CD14-positive monocyte (primary cell): Measurements from ENCODE around the gene ASMTL. TPM values are rescaled to one million over a fixed set of nuclear protein-coding genes. Genes with fewer than 3 reads are reported as not detected.

Source experiments
- DNase-seq, 3 donors: peaks; one replicate each; pipeline ENCODE4 v3.0.0-alpha.2; 2011 to 2022
- H2AFZ ChIP-seq: 2 replicates; pipeline ENCODE4 v1.6.0; 2012; ENCODE audit warnings: mild to moderate bottlenecking, low read depth, low read length, inconsistent platforms; ENCODE audit not compliant: insufficient read depth, poor library complexity, severe bottlenecking
- H3K27ac ChIP-seq, 2 donors: 1 replicate in 1 of 2; 2 replicates in 1 of 2; pipeline ENCODE4 v1.5.1; 2012 to 2013; ENCODE audit warnings: low read length in 2 of 2, control low read depth in 1 of 2, inconsistent platforms in 1 of 2, low read depth in 1 of 2, mild to moderate bottlenecking in 1 of 2
- H3K27me3 ChIP-seq, 2 donors: one replicate each; pipeline versions ENCODE4 v1.6.0 to v1.6.1; 2011 to 2013; ENCODE audit warnings: low read length in 2 of 2; ENCODE audit not compliant: control insufficient read depth in 2 of 2, insufficient read depth in 2 of 2
- H3K36me3 ChIP-seq, 2 donors: replicated peaks in 1 of 2; 1 replicate in 1 of 2; 2 replicates in 1 of 2; pipeline versions ENCODE4 v1.5.1 to v1.6.1; 2012 to 2013; ENCODE audit warnings: low read length in 2 of 2, control low read depth in 1 of 2, inconsistent platforms in 1 of 2, mild to moderate bottlenecking in 1 of 2; ENCODE audit not compliant: insufficient read depth in 2 of 2, control insufficient read depth in 1 of 2
- H3K4me1 ChIP-seq, 2 donors: 1 replicate in 1 of 2; 2 replicates in 1 of 2; pipeline versions ENCODE4 v1.5.1 to v1.6.1; 2012 to 2013; ENCODE audit warnings: low read length in 2 of 2, control low read depth in 1 of 2, inconsistent platforms in 1 of 2, mild to moderate bottlenecking in 1 of 2, moderate library complexity in 1 of 2; ENCODE audit not compliant: insufficient read depth in 2 of 2, control insufficient read depth in 1 of 2
- H3K4me2 ChIP-seq: replicated peaks from 2 replicates; pipeline ENCODE3; 2012; ENCODE audit warnings: low read length, moderate library complexity, mild to moderate bottlenecking; ENCODE audit not compliant: poor library complexity, severe bottlenecking; ENCODE audit errors: extremely low read depth
- H3K4me3 ChIP-seq, 3 experiments: fragments of 200-600 bp in 1 of 3; sonication (generic) in 1 of 3; replicated peaks in 1 of 3; 1 replicate in 2 of 3; 2 replicates in 1 of 3; pipeline ENCODE4 v1.5.1; 2011 to 2013; ENCODE audit warnings: low read length in 3 of 3, mild to moderate bottlenecking in 3 of 3, control low read depth in 2 of 3, low read depth in 2 of 3, inconsistent platforms in 1 of 3, moderate library complexity in 1 of 3
- H3K79me2 ChIP-seq: 2 replicates; pipeline ENCODE4 v1.6.0; 2012; ENCODE audit warnings: mild to moderate bottlenecking, control low read depth, inconsistent platforms, low read length, moderate library complexity; ENCODE audit not compliant: insufficient read depth
- H3K9ac ChIP-seq: 2 replicates; pipeline ENCODE4 v1.6.0; 2017; ENCODE audit warnings: low read length, mild to moderate bottlenecking; ENCODE audit not compliant: insufficient read depth, poor library complexity, severe bottlenecking
- H3K9me3 ChIP-seq, 2 donors: replicated peaks in 1 of 2; 1 replicate in 1 of 2; 2 replicates in 1 of 2; pipeline versions ENCODE4 v1.5.1 to v1.6.1; 2012 to 2013; ENCODE audit warnings: low read length in 2 of 2, control low read depth in 1 of 2; ENCODE audit not compliant: control insufficient read depth in 1 of 2, insufficient read depth in 1 of 2
- H4K20me1 ChIP-seq: 2 replicates; pipeline ENCODE4 v1.6.0; 2012; ENCODE audit warnings: mild to moderate bottlenecking, low read length, control low read depth, moderate library complexity; ENCODE audit not compliant: insufficient read depth
- H3K27ac Mint-ChIP-seq, 7 donors: one replicate each; pipeline ENCODE4 v1.8.0; 2020; ENCODE audit warnings: mild to moderate bottlenecking in 7 of 7, mixed read lengths in 7 of 7, moderate library complexity in 6 of 7, inconsistent platforms in 2 of 7
- H3K27me3 Mint-ChIP-seq, 3 donors: one replicate each; pipeline ENCODE4 v1.8.0; 2021 to 2022; ENCODE audit warnings: low read depth in 3 of 3, mild to moderate bottlenecking in 3 of 3, mixed read lengths in 3 of 3, moderate library complexity in 3 of 3, inconsistent platforms in 1 of 3
- H3K36me3 Mint-ChIP-seq, 2 donors: one replicate each; pipeline ENCODE4 v1.8.0; 2020; ENCODE audit warnings: mixed read lengths in 2 of 2, inconsistent platforms in 1 of 2, mild to moderate bottlenecking in 1 of 2
- H3K4me1 Mint-ChIP-seq: one replicate; pipeline ENCODE4 v1.8.0; 2020; ENCODE audit warnings: mild to moderate bottlenecking, mixed read lengths
- H3K4me3 Mint-ChIP-seq, 2 donors: one replicate each; pipeline ENCODE4 v1.8.0; 2020; ENCODE audit warnings: mild to moderate bottlenecking in 2 of 2, mixed read lengths in 2 of 2, moderate library complexity in 1 of 2
- H3K9me3 Mint-ChIP-seq, 7 donors: one replicate each; pipeline ENCODE4 v1.8.0; 2020 to 2022; ENCODE audit warnings: mixed read lengths in 7 of 7, mild to moderate bottlenecking in 6 of 7, moderate library complexity in 6 of 7, inconsistent platforms in 2 of 7
- CTCF ChIP-seq: fragments of 200-600 bp; IDR thresholded peaks from one replicate; pipeline ENCODE4 v1.8.0; 2022; ENCODE audit warnings: antibody characterized with exemption, mild to moderate bottlenecking
- WGBS: methylation state at CpG from one replicate; pipeline ENCODE4 v1.1.5; 2013; ENCODE audit warnings: missing lambda C conversion rate; ENCODE audit not compliant: insufficient coverage; 5-methylcytosine and 5-hydroxymethylcytosine counted together
- intact Hi-C, 2 donors: fragments of 100-400 bp; cut with micrococcal nuclease; formaldehyde crosslinking; loops; one replicate each; pipeline versions ENCODE4 v1.15.0 to v1.15.1; 2023
- polyA plus RNA-seq, 3 donors: library from polyadenylated mRNA; depleted of rRNA in 1 of 3; unstranded in 2 of 3; stranded (reverse) in 1 of 3; fragments of 300-500 nt in 2 of 3; fragments of >200 nt in 1 of 3; fragmentation: Illumina TruSeq in 2 of 3; gene quantifications; 1 replicate in 2 of 3; 2 replicates in 1 of 3; pipeline ENCODE4 v1.2.3, GENCODE V29; 2012 to 2021

ASMTL gene
- polyA plus RNA-seq, 3 donors: 19.0 to 31.5 (median 31.0) TPM

- Mint-ChIP-seq H3K9me3 (peaks cover 6 to 23% (median 11%) of the 10 kb centered on the region in 7 donors), H3K4me1 (no peaks in the 10 kb centered on the region), H3K4me3 (no peak overlapping the region), H3K27ac (no peak overlapping the region), H3K36me3 (peaks cover 49 to 66% of the 10 kb centered on the region in 2 donors), H3K27me3 (peaks cover 0 to 4% (median 1%) of the 10 kb centered on the region in 3 donors)
- H3K27me3 ChIP-seq: no peaks in the 10 kb centered on the region
- no peak for TF ChIP-seq CTCF
- DNase-seq: no peak
- peaks cover 10 to 45% of the 10 kb centered on the region in 2 donors for H3K36me3 ChIP-seq
- no peak overlapping the region for H3K9ac ChIP-seq
- H3K9me3 ChIP-seq: peaks cover 4 to 24% of the 10 kb centered on the region in 2 donors
- no peak overlapping the region for H3K4me2 ChIP-seq
- no peaks in the 10 kb centered on the region for H3K4me1 ChIP-seq
- H4K20me1 ChIP-seq: no peaks in the 10 kb centered on the region
- H3K27ac ChIP-seq: no peak overlapping the region
- no peak overlapping the region for H2AFZ ChIP-seq
- intact Hi-C loops: no loop called here
- no peak overlapping the region for H3K4me3 ChIP-seq
- WGBS: 98% methylated on average over 14 of the region's 20 CpGs
- no peaks in the 10 kb centered on the region for H3K79me2 ChIP-seq
These were observed 17.3 kb downstream of the ASMTL start for GRCh38 chrX:1435241-1435895.

- peaks cover 3 to 19% (median 9%) of the 10 kb centered on the region in 7 donors for H3K9me3 Mint-ChIP-seq
- Histone ChIP-seq H3K36me3 (peaks cover 7 to 41% of the 10 kb centered on the region in 2 donors), H3K79me2 (no peaks in the 10 kb centered on the region), H4K20me1 (no peaks in the 10 kb centered on the region), H3K4me1 (no peaks in the 10 kb centered on the region), H3K27me3 (no peaks in the 10 kb centered on the region), H2AFZ (no peak overlapping the region), H3K4me3 (no peak overlapping the region), H3K9me3 (peaks cover 4 to 20% of the 10 kb centered on the region in 2 donors), H3K27ac (no peak overlapping the region), H3K9ac (no peak overlapping the region), H3K4me2 (no peak overlapping the region)
- no peak for DNase-seq
- no peak overlapping the region for H3K27ac Mint-ChIP-seq
- no peak overlapping the region for H3K4me3 Mint-ChIP-seq
- intact Hi-C loops: no loop called here
- H3K36me3 Mint-ChIP-seq: peaks cover 46 to 65% of the 10 kb centered on the region in 2 donors
- no peaks in the 10 kb centered on the region for H3K4me1 Mint-ChIP-seq
- peaks cover 0 to 4% (median 1%) of the 10 kb centered on the region in 3 donors for H3K27me3 Mint-ChIP-seq
- WGBS: 98% methylated on average over 22 of the region's 22 CpGs
- TF ChIP-seq CTCF: no peak
These were observed 17.9 kb downstream of the ASMTL start for GRCh38 chrX:1434871-1435240.
